Mesenteric fat pad (tissue), 1 donor: ENCODE results near the gene ESR1. TPM values are rescaled to one million over a fixed set of nuclear protein-coding genes. Genes with fewer than 3 reads are reported as not detected.

ENCODE experiments used
- DNase-seq: peaks from one replicate; pipeline ENCODE4 v3.0.0-alpha.2; 2020; ENCODE audit warnings: low spot score
- total RNA-seq: library from RNA; stranded (reverse); fragmentation: NEBNext Ultra II Directional; extraction: Animal tissue kit (Norgen Biotek cat#: 25700); gene quantifications from one replicate; pipeline ENCODE4 v1.2.1, GENCODE V29; 2021
- donor health status: DM: yes; HTN: yes; CAD: no.

The ESR1 gene
- total RNA-seq, 1 donor from 2014 or later, result 6.3 TPM

- DNase-seq, result no peak
These were observed 283.7 kb downstream of the ESR1 start for GRCh38 chr6:152091201-152091600.

- no peak for DNase-seq
These were observed 284.4 kb downstream of the ESR1 start for GRCh38 chr6:152091851-152092341.

- no peak for DNase-seq
These were observed 286.2 kb downstream of the ESR1 start for GRCh38 chr6:152093711-152094110.

- no peak for DNase-seq
These were observed 286.8 kb downstream of the ESR1 start for GRCh38 chr6:152094276-152094675.

GRCh38 chr6:152094992-152095592 lies 287.6 kb downstream of the ESR1 start:
- no peak for DNase-seq

- DNase-seq, result no peak
These were observed 289.5 kb downstream of the ESR1 start for GRCh38 chr6:152096863-152097496.

GRCh38 chr6:152098683-152099082 lies 291.2 kb downstream of the ESR1 start:
- no peak for DNase-seq

- no peak for DNase-seq
These were observed 292.1 kb downstream of the ESR1 start for GRCh38 chr6:152099446-152100182.

- DNase-seq, result no peak
These were observed 292.7 kb downstream of the ESR1 start for GRCh38 chr6:152100183-152100618.

GRCh38 chr6:152107973-152108372 lies 300.5 kb downstream of the ESR1 start:
- DNase-seq, result no peak

DNA sequence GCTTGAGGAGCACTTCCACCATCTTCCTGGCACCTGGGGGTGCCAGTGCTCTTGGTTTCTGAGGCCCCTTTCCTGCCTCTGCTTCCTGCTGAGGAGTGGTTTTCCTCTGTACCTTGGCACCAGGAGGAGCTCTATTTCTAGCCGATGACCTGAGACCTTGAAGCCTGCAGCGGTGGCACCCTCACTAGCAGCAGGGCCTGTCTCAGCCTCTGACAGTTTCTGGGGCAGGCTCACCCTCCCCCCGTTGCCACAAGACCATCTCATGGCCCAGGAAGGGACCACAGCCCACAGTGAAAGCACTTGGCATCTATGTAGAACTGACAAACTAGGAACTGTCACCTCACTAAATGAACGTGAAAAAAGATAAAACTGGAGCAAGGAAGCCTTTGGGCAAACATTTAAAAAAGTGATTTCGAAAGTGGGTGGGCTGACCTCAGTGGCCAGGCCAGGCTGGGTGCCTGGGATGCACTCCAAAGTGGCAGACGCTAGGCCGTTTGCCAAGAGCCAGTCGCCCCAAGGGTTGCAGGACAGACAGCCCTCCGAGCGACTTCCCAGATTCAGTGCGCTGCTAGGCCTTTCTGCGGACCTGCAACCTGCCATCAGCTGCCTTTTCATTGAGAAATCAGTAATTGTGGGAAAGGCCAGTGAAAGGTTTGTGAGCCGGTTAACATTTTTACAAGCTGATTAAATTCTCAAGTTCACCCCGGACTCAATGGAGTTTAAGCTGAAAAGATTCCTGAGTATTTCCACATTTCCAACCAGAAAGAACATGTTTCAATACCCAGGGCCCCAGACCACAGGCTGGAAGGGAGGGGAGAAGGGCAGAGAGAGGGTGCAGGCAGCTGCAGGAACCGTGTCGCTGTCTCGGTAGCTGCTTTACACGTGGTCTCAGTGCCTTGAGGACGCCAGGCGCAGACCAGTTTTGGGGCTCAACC lies 303.7 kb downstream of the ESR1 start:
- no peak for DNase-seq

DNA sequence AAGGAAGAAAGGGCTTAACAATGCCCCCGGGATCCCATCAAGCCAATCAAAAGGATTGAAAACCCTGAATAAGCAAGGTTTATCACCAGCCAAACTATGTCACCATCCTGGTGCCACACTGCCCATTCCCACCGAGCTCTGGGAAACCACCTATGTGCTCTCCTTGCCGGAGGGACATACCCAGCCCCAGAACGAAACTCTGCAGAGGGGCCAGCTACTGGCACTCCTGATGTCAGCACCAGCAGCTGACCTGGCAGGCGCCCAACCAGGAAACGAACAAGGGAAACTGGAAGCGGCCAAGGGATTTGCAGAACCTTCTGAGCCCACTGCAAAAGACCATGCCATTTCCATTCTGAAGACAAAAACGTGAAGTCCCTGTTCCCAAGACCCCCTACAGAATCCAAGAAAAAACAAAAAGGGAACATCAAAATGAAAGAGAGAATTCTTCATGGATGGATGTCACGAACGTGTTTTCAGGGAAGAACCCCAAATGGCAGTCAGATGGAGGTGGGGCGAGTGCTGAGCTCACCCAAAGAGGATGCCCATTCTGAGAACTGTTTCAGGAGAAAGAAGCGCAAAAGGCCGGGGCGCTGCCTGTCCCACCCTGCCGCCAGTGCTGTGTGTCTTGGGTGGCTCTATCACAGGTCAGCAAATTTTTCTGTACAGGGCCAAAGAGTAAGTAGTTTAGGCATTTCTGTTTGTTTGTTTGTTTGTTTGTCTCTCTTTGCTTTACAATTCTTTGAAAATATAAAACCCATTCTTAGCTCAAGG lies 305.2 kb downstream of the ESR1 start:
- no peak for DNase-seq

- no peak for DNase-seq
These were observed 310.0 kb downstream of the ESR1 start for GRCh38 chr6:152117156-152118133.

DNA sequence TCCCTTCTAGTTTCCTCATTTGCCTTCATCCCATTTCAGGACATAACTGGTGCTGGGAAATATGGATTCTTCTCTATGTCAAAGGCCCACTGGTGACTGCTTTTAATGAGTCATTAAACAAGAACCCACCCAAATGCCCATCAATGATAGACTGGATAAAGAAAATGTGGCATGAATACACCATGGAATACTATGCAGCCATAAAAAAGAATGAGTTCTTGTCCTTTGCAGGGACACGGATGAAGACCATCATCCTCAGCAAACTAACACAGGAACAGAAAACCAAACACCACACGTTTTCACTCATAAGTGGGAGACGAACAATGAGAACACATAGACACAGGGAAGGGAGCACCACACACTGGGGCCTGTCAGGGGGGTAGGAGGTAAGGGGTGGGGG lies 310.7 kb downstream of the ESR1 start:
- DNase-seq, result no peak

GRCh38 chr6:152118678-152119077 lies 311.2 kb downstream of the ESR1 start:
- no peak for DNase-seq

GRCh38 chr6:152119831-152120230 lies 312.3 kb downstream of the ESR1 start:
- no peak for DNase-seq

- no peak for DNase-seq
These were observed 314.4 kb downstream of the ESR1 start for GRCh38 chr6:152121910-152122309.

- DNase-seq, result no peak
These were observed 315.0 kb downstream of the ESR1 start for GRCh38 chr6:152122434-152122833.

- DNase-seq, result no peak
These were observed 315.6 kb downstream of the ESR1 start for GRCh38 chr6:152123076-152123475.
